Stimulated activated naive CD8-positive, alpha-beta T cell treated with anti-CD3 and anti-CD28 coated beads, Interleukin-15, Interleukin-2, amounts not matched to agents 100 ng/mL and 50 ng/mL, for 24 hours (primary cell): Measurements from ENCODE around the gene VWC2L.

Experiments used
- H3K27ac Mint-ChIP-seq: one replicate; pipeline ENCODE4 v1.8.0; 2021; ENCODE audit warnings: mild to moderate bottlenecking, mixed read lengths
- H3K27me3 Mint-ChIP-seq: one replicate; pipeline ENCODE4 v1.8.0; 2021; ENCODE audit warnings: mixed read lengths
- H3K36me3 Mint-ChIP-seq: one replicate; pipeline ENCODE4 v1.8.0; 2021; ENCODE audit warnings: low read depth, mixed read lengths
- H3K4me1 Mint-ChIP-seq: one replicate; pipeline ENCODE4 v1.8.0; 2021; ENCODE audit warnings: low read depth, mixed read lengths
- H3K4me3 Mint-ChIP-seq: one replicate; pipeline ENCODE4 v1.8.0; 2021; ENCODE audit warnings: mild to moderate bottlenecking, mixed read lengths
- H3K9me3 Mint-ChIP-seq: one replicate; pipeline ENCODE4 v1.8.0; 2021; ENCODE audit warnings: mixed read lengths

Gene VWC2L

DNA sequence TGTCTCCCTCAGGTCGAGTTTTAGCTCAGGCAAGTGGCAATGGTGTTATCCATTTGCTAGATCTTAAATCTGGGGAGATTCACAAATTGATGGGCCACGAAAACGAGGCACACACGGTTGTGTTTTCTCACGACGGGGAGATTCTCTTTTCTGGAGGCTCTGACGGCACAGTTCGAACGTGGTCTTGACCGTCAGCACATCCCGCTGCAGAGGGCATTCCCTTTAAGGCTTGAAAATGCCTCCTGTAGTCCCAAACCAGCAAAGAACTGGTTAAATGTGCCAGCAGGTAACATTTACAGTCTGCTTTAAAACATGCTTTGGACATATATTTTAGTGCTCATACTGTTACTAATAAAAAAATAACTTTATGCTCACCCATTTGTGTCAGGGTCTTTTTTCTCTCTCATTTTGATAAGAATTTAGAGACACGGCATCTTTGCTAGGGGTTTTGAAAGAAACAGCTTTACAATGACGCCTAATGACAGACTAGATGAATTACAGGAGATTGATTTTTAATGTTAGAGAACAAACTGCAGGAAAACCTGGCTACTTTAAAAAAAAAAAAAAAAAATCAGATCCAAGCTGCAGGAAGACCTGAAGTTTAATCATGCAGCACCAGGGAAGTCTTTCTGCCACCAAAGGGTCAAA lies 602 bp upstream of the VWC2L start:
- Mint-ChIP-seq H3K36me3 (no peaks in the 10 kb centered on the region), H3K9me3 (no peaks in the 10 kb centered on the region), H3K4me3 (no peak overlapping the region), H3K27me3 (no peaks in the 10 kb centered on the region), H3K4me1 (no peaks in the 10 kb centered on the region), H3K27ac (no peak overlapping the region)

DNA sequence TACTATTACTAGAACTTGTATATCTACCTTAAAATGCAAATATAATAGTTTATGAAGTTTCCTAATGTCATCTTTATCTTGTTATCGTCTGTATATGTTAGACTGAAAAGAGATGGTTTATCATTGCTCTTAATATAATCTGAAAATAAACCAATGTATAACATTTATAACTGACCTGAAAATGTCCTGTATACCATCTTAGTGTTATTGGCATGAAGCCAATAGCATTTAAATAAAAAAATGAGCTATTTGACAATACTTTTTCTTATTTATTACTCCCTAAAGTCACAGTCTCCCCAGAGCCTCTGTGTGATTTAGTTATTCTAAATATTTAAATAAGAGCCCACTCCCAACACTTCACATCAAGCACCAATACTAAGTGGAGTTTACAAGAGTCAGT lies 1.8 kb downstream of the VWC2L start:
- Mint-ChIP-seq H3K36me3 (no peaks in the 10 kb centered on the region), H3K4me3 (no peak overlapping the region), H3K4me1 (no peaks in the 10 kb centered on the region), H3K27me3 (no peaks in the 10 kb centered on the region), H3K9me3 (no peaks in the 10 kb centered on the region), H3K27ac (no peak overlapping the region)

DNA sequence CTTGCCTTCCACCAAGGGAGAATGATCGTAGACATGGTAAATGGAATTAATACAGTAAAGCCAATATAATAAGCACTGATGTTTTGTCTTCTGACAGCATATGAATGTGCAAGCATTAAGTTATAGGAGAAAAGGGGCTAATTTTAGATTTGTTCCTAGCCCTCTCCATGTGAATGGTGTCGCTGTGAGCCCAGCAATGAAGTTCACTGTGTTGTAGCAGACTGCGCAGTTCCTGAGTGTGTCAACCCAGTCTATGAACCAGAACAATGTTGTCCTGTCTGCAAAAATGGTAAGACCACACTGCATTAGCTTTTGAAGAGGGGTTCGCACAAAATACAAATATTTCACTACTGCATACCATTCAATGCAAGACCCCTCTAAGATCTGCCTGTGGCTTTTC lies 25.6 kb downstream of the VWC2L start:
- no peaks in the 10 kb centered on the region for H3K9me3 Mint-ChIP-seq
- no peak overlapping the region for H3K27ac Mint-ChIP-seq
- H3K4me3 Mint-ChIP-seq, result no peak overlapping the region
- H3K4me1 Mint-ChIP-seq, result no peaks in the 10 kb centered on the region
- H3K36me3 Mint-ChIP-seq, result no peaks in the 10 kb centered on the region
- H3K27me3 Mint-ChIP-seq, result no peaks in the 10 kb centered on the region

GRCh38 chr2:214450118-214450894 lies 39.5 kb downstream of the VWC2L start:
- no peaks in the 10 kb centered on the region for H3K4me1 Mint-ChIP-seq
- H3K4me3 Mint-ChIP-seq, result no peak overlapping the region
- no peaks in the 10 kb centered on the region for H3K36me3 Mint-ChIP-seq
- H3K27ac Mint-ChIP-seq, result no peak overlapping the region
- H3K9me3 Mint-ChIP-seq, result peaks cover 3% of the 10 kb centered on the region
- H3K27me3 Mint-ChIP-seq, result no peaks in the 10 kb centered on the region

DNA sequence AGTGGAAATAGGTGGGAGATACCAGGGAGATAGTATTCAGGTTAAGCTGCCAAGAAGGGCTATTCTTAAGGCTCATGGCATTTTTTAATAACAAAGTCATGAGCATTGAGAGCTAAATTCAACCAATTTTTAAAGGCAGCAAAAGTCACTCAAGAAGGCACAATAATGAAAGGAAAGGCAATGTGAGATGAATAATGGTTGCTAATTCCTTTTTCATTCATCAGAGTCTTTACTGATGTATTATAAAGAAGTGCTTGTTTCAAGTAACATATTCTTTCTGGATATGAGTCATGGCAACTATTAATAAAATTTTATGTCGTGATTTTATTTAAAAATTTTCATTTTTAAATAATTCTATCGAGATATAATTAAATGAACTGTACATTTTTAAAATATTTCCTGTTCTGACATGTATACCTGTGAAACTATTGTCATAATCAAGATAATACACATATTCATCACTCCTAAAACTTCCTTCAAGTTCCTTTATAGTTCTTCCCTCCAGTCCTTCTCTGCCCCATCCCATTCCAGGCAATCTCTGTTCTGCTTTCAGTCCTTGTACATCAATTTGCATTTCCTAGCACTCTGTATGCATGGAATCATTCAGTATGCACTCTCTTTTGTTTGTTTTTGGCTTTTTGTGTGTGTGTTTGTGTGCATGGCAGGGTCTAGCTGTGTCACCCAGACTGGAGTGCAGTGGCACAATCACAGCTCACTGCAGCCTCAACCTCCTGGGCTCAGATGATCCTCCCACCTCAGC lies 40.8 kb downstream of the VWC2L start:
- Mint-ChIP-seq H3K4me1 (no peaks in the 10 kb centered on the region), H3K27ac (no peak overlapping the region), H3K27me3 (no peaks in the 10 kb centered on the region), H3K9me3 (peaks cover 3% of the 10 kb centered on the region), H3K36me3 (no peaks in the 10 kb centered on the region), H3K4me3 (no peak overlapping the region)

DNA sequence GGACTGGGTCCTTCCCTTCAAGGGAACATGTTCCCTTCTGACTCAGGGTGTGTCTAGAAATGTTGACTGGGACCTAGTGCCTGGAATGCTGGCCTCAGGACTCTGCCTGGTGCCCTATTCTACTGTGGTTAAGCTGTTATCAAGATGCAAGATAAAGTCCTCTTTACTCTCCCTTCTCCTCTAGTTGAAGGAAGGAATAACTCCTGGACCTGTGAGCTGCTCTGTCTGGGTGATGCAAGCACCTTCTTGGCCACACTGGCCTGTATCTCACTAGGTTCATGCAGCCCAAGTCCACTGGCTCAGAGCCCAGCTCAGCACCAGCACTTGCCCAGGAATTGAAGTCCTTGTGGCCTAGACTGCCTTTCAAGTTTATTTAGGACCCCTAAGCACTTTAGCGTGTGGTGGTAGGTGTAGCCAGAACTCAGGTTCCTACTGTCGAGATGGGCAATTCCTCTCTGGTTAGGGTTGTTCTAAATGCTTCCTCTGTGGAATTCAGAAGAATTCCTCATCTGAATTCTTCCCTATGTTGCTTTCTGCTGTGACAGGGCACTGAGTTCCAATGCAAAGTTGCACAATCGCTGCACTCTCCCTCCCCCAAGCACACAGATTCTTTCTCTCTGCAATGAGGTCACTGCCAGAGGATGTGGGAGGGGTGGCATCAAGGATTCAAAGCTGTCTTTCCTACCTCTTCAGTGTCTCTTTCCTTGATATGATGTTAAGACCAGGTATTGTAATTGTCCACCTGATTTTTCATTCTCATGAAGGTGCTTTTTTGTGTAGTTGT lies 54.7 kb downstream of the VWC2L start:
- Mint-ChIP-seq H3K36me3 (no peaks in the 10 kb centered on the region), H3K4me3 (no peak overlapping the region), H3K27me3 (no peaks in the 10 kb centered on the region), H3K27ac (no peak overlapping the region), H3K9me3 (peaks cover 21% of the 10 kb centered on the region), H3K4me1 (no peaks in the 10 kb centered on the region)

DNA sequence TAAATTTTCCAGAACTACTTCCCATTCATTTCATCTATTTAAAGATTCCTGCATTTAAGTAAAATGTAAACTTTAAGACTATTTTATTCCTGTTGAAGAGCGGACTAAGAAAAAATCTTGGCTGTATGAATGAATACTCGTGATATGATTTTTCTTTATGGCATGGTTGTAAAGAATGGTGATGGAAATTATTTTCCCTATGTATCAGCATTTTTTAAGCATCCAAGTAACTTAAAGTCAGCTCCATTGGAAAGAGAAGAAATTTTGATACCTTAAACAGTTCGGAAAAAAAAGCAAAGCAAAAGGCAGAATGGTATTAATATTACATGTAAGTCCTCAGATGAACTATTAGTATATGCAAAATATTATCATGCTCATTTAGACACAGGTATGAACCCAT lies 58.9 kb downstream of the VWC2L start:
- Mint-ChIP-seq H3K36me3 (no peaks in the 10 kb centered on the region), H3K9me3 (peaks cover 5% of the 10 kb centered on the region), H3K4me1 (no peaks in the 10 kb centered on the region), H3K27me3 (no peaks in the 10 kb centered on the region), H3K27ac (no peak overlapping the region), H3K4me3 (no peak overlapping the region)

DNA sequence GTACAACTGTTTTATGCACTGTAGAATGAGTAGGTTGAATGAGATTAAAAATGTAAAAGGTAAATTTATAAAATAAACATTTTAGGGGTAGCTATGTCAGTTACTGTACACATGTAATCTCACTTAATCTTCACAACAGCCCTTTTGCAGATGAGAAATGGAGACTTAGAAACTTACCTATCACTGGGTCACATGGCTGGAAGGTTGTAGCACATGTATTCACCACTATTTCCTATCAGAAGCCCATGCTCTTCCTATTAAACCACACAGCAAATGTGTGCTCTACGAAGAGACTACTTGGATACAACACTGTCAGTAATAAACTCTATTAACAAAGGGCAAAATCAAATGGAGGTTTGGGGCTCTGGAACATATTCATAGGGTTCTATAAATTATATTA lies 60.5 kb downstream of the VWC2L start:
- Mint-ChIP-seq H3K9me3 (peaks cover 4% of the 10 kb centered on the region), H3K4me3 (no peak overlapping the region), H3K27me3 (no peaks in the 10 kb centered on the region), H3K36me3 (no peaks in the 10 kb centered on the region), H3K4me1 (no peaks in the 10 kb centered on the region), H3K27ac (no peak overlapping the region)

GRCh38 chr2:214471990-214472389 lies 61.1 kb downstream of the VWC2L start:
- no peaks in the 10 kb centered on the region for H3K36me3 Mint-ChIP-seq
- peaks cover 4% of the 10 kb centered on the region for H3K9me3 Mint-ChIP-seq
- H3K4me3 Mint-ChIP-seq, result no peak overlapping the region
- H3K4me1 Mint-ChIP-seq, result no peaks in the 10 kb centered on the region
- H3K27me3 Mint-ChIP-seq, result no peaks in the 10 kb centered on the region
- no peak overlapping the region for H3K27ac Mint-ChIP-seq

- no peaks in the 10 kb centered on the region for H3K27me3 Mint-ChIP-seq
- H3K27ac Mint-ChIP-seq, result no peak overlapping the region
- H3K4me1 Mint-ChIP-seq, result no peaks in the 10 kb centered on the region
- no peaks in the 10 kb centered on the region for H3K36me3 Mint-ChIP-seq
- no peak overlapping the region for H3K4me3 Mint-ChIP-seq
- no peaks in the 10 kb centered on the region for H3K9me3 Mint-ChIP-seq
Observed at GRCh38 chr2:214477305-214477704, 66.5 kb downstream of the VWC2L start.

GRCh38 chr2:214481204-214481603 lies 70.3 kb downstream of the VWC2L start:
- Mint-ChIP-seq H3K4me3 (no peak overlapping the region), H3K27me3 (no peaks in the 10 kb centered on the region), H3K27ac (no peak overlapping the region), H3K36me3 (no peaks in the 10 kb centered on the region), H3K4me1 (no peaks in the 10 kb centered on the region), H3K9me3 (no peaks in the 10 kb centered on the region)

DNA sequence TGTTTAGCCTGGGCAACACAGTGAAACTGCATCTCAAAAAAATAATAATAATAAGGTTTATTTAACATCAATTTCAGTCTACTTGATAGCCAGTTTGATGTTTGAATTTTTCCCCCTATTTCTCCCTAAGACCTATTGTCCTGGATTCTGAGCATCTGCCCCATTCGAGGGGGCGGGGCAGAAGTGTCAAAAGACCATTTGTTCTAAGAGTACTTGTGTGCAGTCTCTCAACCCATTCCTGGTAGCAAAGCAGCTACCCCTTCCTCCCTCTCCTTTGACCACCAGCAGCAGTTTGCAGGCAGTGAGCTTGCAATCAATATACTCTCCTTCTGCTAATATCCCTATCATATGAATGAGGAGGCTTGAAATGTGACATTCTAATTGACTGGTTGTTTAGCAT lies 71.9 kb downstream of the VWC2L start:
- Mint-ChIP-seq H3K9me3 (no peaks in the 10 kb centered on the region), H3K4me1 (no peaks in the 10 kb centered on the region), H3K27me3 (no peaks in the 10 kb centered on the region), H3K27ac (no peak overlapping the region), H3K4me3 (no peak overlapping the region), H3K36me3 (no peaks in the 10 kb centered on the region)

DNA sequence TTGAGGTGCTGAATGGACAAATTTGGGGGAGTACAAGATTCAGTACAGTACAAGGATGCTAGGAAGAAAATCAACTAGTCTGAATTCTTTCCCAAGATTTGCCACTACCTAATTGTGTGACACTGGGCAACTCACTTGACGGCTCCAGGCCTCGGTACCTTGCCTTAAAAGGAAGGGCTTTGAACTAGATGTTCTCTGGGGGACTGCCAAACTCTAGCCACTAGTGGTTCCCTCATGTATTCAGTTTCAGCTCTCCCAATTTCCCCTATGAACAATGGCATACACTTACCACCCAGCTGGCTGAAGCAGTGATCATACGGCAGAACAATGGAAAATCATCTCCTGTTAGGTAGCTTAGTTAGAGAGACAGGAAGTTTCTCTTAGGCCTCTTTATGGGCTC lies 73.4 kb downstream of the VWC2L start:
- Mint-ChIP-seq H3K27ac (no peak overlapping the region), H3K9me3 (no peaks in the 10 kb centered on the region), H3K36me3 (no peaks in the 10 kb centered on the region), H3K4me1 (no peaks in the 10 kb centered on the region), H3K27me3 (no peaks in the 10 kb centered on the region), H3K4me3 (no peak overlapping the region)

DNA sequence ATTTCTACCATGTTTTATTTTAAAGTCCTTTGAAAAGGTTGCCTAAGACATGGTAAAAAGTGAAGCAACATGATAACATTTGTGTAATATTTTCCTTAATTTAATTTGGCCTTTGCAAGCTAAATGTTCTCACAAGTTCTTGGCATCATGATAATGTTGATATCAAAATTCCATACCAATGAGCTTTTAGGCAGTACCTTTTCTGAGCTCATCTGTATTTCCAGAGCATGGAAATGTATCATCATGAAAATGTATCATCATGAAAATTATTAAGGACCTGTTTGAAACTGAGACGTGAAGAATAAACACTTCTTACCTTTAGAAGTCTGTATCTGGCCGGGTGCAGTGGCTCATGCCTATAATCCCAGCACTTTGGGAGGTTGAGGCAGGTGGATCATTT lies 73.8 kb downstream of the VWC2L start:
- H3K27ac Mint-ChIP-seq, result no peak overlapping the region
- H3K27me3 Mint-ChIP-seq, result no peaks in the 10 kb centered on the region
- H3K36me3 Mint-ChIP-seq, result no peaks in the 10 kb centered on the region
- H3K4me1 Mint-ChIP-seq, result no peaks in the 10 kb centered on the region
- no peak overlapping the region for H3K4me3 Mint-ChIP-seq
- no peaks in the 10 kb centered on the region for H3K9me3 Mint-ChIP-seq

DNA sequence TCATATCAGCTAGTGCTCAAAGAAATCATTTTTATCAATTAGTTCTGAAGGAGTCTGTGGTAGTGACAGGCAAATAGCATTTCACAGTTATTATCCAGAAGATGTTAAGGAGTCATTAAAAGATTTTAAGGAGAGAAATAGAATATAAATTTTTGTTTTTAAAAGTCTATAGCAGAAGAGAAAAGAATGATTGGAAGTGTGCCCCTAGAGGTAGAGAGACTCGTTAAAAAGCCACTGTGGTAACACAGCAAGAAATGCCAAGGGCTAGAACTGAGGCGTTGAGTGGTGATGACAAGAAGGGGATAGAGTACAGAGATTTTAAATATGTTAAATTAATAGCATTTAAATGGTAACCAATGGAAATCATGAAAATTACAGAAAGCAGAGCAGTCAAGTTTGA lies 78.3 kb downstream of the VWC2L start:
- Mint-ChIP-seq H3K4me1 (no peaks in the 10 kb centered on the region), H3K27ac (no peak overlapping the region), H3K36me3 (no peaks in the 10 kb centered on the region), H3K4me3 (no peak overlapping the region), H3K27me3 (peaks cover 3% of the 10 kb centered on the region), H3K9me3 (peaks cover 3% of the 10 kb centered on the region)
